Neural crest cell (in vitro differentiated cells): ENCODE results near the gene SH3PXD2A. TPM values are rescaled to one million over a fixed set of nuclear protein-coding genes. Genes with fewer than 3 reads are reported as not detected.

Experiments used
- DNase-seq: peaks from one replicate; pipeline ENCODE4 v3.0.0; 2021; ENCODE audit warnings: low read depth, mixed read lengths, low spot score
- H3K27ac Mint-ChIP-seq: one replicate; pipeline ENCODE4 v1.8.0; 2021; ENCODE audit warnings: mild to moderate bottlenecking, mixed read lengths; ENCODE audit not compliant: unreplicated experiment
- H3K27me3 Mint-ChIP-seq: 2 replicates; pipeline ENCODE4 v1.8.0; 2021; ENCODE audit warnings: low read depth, mild to moderate bottlenecking, mixed read lengths
- H3K36me3 Mint-ChIP-seq: 2 replicates; pipeline ENCODE4 v1.8.0; 2021; ENCODE audit warnings: low read depth, mild to moderate bottlenecking, mixed read lengths
- H3K4me1 Mint-ChIP-seq: 2 replicates; pipeline ENCODE4 v1.8.0; 2021; ENCODE audit warnings: mixed read lengths
- H3K4me3 Mint-ChIP-seq: one replicate; pipeline ENCODE4 v1.8.0; 2021; ENCODE audit warnings: mild to moderate bottlenecking, mixed read lengths
- H3K9me3 Mint-ChIP-seq: 2 replicates; pipeline ENCODE4 v1.8.0; 2021; ENCODE audit warnings: mixed read lengths
- total RNA-seq: library from RNA; stranded (reverse); gene quantifications from 2 replicates; pipeline ENCODE4 v1.2.1, GENCODE V29; 2021
- TF ChIP-seq, protein P1 (sequence below): fragments of 200-600 bp; sonication (generic); conservative IDR thresholded peaks from 2 replicates; pipeline ENCODE4 v1.5.0; 2021; ENCODE audit warnings: antibody characterized with exemption, mild to moderate bottlenecking

SH3PXD2A gene
- total RNA-seq, 1 donor from 2014 or later: 22.8 TPM

DNA sequence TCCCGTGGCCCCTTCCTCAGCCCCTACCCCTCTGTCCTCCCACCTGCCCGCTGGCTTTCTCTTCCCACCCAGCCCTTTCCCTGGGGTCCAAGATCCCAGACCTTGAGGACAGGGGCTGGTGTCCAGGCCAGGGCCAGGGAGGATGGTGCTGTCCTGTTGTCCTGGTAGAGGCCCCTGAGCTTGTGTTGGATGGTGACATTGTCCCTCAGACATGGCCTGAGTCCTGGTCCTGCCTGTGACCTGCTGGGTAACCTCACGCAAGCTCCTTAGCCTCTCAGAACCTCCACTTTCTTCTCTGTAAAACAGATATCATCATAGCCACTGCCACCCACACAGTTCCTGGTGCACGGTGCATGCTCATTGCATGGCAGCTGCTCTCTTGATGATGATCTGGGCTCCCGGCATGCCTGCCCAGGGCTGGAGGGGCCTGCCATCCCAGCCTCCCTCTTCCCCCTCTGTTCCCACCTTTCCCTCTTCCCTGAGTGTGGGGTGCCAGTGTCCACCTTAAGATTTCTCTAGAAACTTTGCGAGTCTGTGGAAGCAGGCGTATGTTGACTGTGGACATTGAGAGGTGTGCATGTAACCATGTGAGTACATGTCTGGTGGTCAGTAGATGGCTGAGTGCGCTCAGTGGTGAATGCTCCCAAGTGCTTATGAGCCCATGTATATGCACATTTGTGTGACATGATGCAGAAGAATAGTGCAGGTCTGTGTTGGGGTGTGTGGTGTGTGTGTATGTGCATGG is 301.5 kb downstream of the SH3PXD2A start:
- Mint-ChIP-seq H3K4me3 (peak overlapping the region; percentile 69), H3K27me3 (peaks cover 8% of the 10 kb centered on the region)
- TF ChIP-seq, protein P1, sequence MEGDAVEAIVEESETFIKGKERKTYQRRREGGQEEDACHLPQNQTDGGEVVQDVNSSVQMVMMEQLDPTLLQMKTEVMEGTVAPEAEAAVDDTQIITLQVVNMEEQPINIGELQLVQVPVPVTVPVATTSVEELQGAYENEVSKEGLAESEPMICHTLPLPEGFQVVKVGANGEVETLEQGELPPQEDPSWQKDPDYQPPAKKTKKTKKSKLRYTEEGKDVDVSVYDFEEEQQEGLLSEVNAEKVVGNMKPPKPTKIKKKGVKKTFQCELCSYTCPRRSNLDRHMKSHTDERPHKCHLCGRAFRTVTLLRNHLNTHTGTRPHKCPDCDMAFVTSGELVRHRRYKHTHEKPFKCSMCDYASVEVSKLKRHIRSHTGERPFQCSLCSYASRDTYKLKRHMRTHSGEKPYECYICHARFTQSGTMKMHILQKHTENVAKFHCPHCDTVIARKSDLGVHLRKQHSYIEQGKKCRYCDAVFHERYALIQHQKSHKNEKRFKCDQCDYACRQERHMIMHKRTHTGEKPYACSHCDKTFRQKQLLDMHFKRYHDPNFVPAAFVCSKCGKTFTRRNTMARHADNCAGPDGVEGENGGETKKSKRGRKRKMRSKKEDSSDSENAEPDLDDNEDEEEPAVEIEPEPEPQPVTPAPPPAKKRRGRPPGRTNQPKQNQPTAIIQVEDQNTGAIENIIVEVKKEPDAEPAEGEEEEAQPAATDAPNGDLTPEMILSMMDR: no peak

DNA sequence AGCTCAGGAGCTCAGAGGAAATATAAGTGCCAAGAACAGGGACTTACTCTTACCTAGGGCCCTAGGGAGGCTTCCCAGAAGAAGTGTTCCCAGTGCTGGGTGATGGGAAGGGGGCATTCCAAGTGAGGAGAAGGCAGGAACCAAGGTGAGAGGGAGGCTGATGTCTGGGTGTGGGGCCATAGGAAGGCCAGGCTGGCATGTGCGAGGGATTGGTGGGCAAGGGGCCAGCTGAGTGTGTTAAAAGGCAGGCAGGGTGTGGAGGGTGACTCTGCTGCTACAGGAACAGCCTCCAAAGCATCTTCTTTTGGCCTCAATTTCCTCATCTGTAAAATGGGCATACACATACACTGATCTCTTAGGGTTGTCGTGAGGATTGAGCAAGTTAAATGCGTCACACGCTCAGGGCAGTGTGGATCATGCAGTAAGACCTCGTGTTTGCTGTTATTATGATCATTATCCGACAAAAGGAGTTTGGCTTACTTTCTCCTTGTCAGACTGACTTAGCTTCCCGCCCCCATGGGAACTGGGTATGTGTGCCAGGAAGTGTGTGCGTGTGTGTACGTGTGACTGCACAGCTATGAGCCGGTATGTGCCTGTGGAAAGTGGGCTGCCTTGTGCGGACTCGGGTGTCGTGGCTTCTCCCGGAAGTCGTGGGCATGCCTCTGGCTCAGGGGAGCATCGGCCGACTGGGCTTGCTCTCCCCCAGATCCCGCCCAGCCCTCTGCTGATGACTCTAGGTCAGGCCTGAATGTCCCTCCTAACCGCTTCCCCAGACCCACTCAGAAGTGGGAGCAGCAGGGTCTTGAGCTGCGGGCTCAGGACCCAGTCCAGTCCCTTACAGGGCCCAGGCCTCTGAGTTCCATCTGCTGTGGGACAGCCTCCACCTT is 302.3 kb downstream of the SH3PXD2A start:
- Mint-ChIP-seq H3K36me3 (no peaks in the 10 kb centered on the region), H3K4me3 (no peak overlapping the region), H3K9me3 (no peaks in the 10 kb centered on the region), H3K4me1 (peaks cover 5% of the 10 kb centered on the region), H3K27ac (no peak overlapping the region), H3K27me3 (peaks cover 8% of the 10 kb centered on the region)
- TF ChIP-seq, protein P1: no peak
- DNase-seq: no peak

More for the DNA sequence above, 301.5 kb downstream of the SH3PXD2A start:
- Mint-ChIP-seq H3K27ac (no peak overlapping the region), H3K9me3 (no peaks in the 10 kb centered on the region), H3K4me1 (peaks cover 5% of the 10 kb centered on the region), H3K36me3 (no peaks in the 10 kb centered on the region)
- no peak for DNase-seq

DNA sequence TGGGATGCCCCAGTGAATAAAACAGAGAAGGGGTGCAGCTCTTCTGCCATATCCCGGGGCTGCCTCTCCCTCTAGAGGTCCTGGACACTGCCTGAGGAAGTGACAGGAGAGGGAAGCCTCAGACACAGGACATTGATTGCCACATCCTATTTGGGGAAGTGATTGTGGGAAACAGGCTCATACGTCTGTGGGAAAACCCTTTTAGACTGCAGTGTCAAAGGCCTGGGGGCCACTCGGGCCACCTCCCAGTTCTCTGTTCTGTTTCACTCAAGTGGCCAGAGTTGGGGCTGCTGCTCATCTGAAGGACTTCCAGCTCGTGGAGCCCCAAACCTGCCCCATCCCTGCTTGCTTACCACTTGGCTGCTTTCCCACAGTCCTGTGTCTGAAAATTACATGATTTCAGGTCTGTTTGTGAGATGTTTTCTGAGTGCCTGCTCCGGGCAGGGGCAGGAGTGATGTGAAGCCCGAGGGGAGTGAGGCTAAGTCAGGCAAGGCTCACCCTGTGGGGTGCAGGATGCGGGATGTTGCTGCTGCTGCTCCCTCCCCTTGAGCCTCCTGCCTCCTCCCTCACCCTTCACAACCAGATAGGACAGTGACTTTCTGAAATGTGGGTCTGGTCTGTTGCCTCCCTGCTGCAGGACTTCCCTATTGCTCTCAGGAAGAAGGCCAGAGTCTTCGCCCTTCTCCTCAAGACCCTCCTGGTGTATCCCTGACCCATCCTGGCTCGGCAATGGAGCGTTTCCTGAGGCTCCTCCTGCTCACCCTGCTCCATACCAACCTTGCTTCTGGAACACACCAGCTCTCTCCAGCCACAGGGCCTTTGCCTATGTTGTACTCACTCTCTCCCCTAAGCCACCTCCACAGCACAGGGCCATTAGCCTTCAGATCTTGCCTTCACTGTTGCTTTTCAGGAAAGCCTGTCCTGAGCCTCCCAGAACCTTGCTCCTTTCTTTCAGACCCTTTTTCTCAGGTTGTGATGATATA is 303.5 kb downstream of the SH3PXD2A start:
- TF ChIP-seq, protein P1: no peak
- peaks cover 9% of the 10 kb centered on the region for H3K4me1 Mint-ChIP-seq
- H3K27ac Mint-ChIP-seq: no peak overlapping the region
- H3K36me3 Mint-ChIP-seq: no peaks in the 10 kb centered on the region
- H3K27me3 Mint-ChIP-seq: peaks cover 8% of the 10 kb centered on the region
- H3K4me3 Mint-ChIP-seq: no peak overlapping the region
- no peaks in the 10 kb centered on the region for H3K9me3 Mint-ChIP-seq
- DNase-seq: no peak

DNA sequence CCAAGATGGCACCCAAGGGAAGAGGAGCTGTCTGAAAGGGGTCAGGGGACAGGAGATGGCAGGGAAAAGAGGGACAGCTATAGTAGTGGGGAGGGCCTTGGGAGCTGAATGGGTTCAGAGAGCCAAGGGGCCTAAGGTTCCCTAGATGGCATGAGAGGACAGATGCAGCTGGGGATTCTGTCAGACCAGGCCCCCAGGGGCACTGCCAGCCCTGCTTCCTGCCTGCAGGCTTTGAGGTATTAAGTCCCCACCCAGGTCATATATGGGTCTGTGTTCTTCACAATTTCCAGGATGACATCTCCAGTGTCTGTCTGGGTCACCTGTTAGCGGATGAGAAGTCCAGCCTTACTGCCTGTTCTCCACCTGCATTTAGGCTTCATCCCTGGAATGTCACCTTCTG is 305.1 kb downstream of the SH3PXD2A start:
- Mint-ChIP-seq H3K4me1 (peaks cover 9% of the 10 kb centered on the region), H3K27ac (peak overlapping the region; percentile 27), H3K27me3 (peaks cover 8% of the 10 kb centered on the region), H3K4me3 (no peak overlapping the region), H3K36me3 (no peaks in the 10 kb centered on the region), H3K9me3 (no peaks in the 10 kb centered on the region)
- TF ChIP-seq, protein P1: no peak
- DNase-seq: no peak

DNA sequence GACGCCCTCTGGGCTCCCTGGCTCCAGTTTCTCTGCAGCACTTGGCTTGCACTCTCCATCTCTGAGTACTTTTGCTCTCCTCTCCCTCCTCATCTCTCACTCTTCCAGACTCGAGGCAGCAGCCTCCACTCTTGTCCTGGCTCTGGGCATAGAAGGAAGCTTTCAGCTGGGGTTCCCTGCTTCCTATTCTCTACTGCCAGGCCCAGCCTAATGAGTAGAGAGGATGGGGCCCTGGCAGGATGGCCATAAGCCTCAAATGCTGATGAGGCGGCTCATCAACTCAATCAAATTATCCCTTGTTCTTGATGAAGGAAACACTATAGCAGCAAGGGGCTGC is 306.1 kb downstream of the SH3PXD2A start:
- Mint-ChIP-seq H3K36me3 (no peaks in the 10 kb centered on the region), H3K4me3 (no peak overlapping the region), H3K27ac (peak overlapping the region; percentile 83), H3K27me3 (peaks cover 2% of the 10 kb centered on the region), H3K9me3 (no peaks in the 10 kb centered on the region), H3K4me1 (peaks cover 4% of the 10 kb centered on the region)
- TF ChIP-seq, protein P1: no peak
- no peak for DNase-seq
